ENCODE measurements around the gene MRPL22.

GRCh38 chr5:155013526-155013925 is 72.7 kb downstream of the MRPL22 start, which contains the start of gene KIF4B:
- TF ChIP-seq CTCF (IDR thresholded peaks at IDR 0.05) (no peak), POLR2A (IDR thresholded peaks at IDR 0.05) (no peak)
